NB4 (cell line): ENCODE results near the gene CDK5.
A peak's percentile ranks its signal among the peaks of the same experiment; 100 is the strongest.

Experiments
- CTCF ChIP-seq: IDR thresholded peaks from one replicate; pipeline ENCODE4 v1.5.1; 2012; ENCODE audit warnings: low read depth, low read length
- MAX ChIP-seq: IDR thresholded peaks from 2 replicates; pipeline ENCODE4 v1.6.1; 2011; ENCODE audit warnings: low read depth, low read length
- MYC ChIP-seq: IDR thresholded peaks from 2 replicates; pipeline ENCODE4 v1.6.1; 2011; ENCODE audit warnings: low read depth, low read length
- POLR2A ChIP-seq: IDR thresholded peaks from 2 replicates; pipeline ENCODE4 v1.6.1; 2011; ENCODE audit warnings: mild to moderate bottlenecking; ENCODE audit not compliant: insufficient read length; ENCODE audit errors: extremely low read depth

GRCh38 chr7:151076863-151077704, 19.4 kb upstream of the CDK5 start:
- peak; percentile 26 for TF ChIP-seq CTCF
- TF ChIP-seq POLR2A: no peak
- TF ChIP-seq MYC: no peak
- TF ChIP-seq MAX: no peak
